Activated gamma-delta T cell treated with Interleukin-2 at 50 U/mL for 16 hours (primary cell): ENCODE results near the gene DIS3L2.
"Not testable (repeated sequence)": the region's sequence is repeated elsewhere in the genome, so short reads cannot be mapped to it uniquely, and the experiment has no call there.

Experiments used
- DNase-seq: peaks from one replicate; pipeline ENCODE4 v3.0.0-alpha.2; 2020

Gene DIS3L2

DNA sequence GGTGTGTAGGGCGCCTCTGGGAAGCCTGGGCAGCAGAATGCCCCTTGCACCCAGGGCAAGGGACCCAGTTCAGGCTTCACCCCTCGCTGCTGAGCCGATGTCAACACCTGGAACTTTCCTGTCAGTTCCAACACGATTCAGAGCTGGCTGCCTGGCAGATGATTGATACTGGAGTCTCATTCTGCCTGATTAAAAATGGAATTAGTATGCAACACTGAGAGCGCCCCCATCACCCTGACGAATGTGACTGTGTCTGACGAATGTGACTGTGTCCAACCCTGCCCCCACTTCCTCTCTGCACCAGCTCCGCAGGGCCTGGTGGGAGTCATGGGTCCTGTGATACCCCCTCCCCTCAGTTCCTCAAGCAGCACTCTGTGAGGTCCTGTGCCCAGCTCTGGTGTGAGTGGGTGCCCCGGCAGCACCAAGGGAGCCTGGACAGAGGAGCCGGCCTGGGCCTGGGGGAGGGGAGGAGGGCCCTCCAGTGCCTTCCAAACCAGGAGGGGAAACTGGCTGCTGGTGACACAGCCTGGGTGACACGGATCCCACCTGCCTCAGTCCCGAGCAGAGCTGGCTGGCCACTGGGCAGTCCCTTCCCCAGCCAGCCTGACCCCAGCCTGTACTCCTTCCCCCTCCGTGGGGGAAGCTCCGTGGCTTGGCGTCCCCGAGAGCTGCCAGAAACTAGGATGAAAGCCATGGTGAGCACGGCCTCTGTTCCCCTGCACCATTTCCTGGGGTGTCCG, 375.6 kb downstream of the DIS3L2 start:
- DNase-seq: peak; percentile 2

DNA sequence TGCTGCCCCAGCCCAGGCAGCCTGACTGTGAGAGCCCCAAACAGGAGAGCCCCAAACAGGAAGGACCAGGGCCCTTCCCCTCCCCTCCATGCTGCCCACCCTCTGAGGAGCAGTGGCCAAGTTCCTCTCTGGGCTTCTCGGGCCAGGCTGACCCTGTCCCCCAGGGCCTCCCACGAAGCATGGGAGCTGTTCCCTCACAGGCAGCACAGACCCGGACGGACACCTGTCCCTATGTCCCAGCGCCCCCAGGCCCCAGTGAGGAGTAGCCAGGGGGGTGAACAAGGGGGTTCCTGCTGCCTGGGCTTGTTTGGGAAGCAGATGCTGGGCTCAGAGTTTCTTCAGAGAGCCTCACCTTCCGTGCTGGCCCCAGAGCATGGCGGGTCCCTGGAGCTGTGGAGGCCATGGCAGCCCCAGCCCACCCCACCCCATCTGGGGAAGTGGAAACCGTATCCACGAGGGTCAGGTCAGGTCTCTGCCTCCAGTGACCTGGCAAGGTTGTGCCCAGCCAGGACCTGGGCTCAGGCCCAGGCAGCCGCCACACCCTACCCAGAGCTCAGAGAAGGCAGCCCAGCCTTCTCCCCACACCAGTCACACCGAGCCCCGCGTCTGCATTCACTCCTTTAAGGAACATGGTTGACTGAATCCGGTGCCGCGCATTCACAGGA, 376.7 kb downstream of the DIS3L2 start:
- not testable (repeated sequence) for DNase-seq

DNA sequence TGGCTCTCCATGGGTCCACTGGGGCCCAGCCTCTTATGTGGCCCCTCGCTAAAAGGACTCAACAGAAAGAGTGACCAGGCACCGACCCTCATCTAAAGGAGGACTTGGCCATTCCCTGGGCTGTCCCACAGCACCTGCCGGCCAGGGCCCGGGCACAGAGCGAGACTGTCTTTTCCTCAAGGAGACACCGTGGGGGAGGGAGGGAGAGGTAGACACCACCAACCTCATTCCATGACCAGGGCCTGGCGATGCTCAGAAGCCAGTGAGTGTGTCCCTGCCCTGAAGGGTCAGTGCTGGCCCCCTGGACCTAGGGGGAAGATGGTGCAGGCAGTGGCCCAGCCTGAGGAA, 377.2 kb downstream of the DIS3L2 start:
- DNase-seq: no peak

DNA sequence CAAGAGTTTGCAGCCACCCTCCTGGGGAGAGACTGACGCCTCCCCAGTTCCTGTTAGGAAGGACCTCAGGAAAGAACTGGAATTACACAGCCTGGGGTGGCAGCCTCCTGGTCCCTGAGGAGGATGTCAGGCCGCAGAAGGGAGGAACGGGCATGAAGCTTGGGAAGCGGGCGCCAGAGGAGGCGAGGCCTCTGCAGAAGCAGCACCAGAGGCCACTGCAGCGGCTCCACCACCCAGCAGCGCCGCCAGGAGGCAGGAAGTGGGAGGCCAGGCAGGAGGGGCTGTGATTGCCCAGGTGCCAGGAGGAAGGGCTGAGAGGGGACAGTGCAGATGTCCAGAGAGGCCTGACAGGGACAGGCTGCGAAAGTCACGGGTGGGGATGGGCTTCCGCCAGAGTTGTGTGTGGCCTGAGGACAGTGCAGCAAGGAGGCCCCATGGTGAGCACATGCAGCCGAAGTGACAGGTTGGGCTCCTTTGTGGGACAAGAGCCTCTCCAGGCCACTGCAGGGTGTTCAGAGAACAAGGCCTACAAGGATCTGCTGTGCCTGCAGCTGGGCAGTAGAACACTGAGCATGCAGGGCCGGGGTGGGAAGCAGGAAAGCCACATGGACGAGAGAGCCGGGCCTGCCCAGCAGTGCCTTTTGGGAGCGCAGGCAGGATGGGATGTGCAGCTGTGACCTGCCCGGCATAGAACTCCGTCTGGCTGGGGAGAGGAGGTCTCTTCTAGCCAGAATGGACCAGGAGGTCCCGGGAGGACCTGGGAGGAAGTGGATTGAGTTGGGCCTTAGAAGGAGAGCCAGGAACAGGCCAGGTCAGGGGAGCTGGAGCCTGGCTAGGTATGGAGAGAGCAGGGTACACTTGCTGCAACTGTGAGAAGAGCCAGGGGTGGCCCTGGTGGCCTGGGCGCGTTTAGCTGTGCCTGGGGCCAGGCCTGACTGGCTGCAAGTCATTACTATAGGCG, 377.9 kb downstream of the DIS3L2 start:
- no peak for DNase-seq

DNA sequence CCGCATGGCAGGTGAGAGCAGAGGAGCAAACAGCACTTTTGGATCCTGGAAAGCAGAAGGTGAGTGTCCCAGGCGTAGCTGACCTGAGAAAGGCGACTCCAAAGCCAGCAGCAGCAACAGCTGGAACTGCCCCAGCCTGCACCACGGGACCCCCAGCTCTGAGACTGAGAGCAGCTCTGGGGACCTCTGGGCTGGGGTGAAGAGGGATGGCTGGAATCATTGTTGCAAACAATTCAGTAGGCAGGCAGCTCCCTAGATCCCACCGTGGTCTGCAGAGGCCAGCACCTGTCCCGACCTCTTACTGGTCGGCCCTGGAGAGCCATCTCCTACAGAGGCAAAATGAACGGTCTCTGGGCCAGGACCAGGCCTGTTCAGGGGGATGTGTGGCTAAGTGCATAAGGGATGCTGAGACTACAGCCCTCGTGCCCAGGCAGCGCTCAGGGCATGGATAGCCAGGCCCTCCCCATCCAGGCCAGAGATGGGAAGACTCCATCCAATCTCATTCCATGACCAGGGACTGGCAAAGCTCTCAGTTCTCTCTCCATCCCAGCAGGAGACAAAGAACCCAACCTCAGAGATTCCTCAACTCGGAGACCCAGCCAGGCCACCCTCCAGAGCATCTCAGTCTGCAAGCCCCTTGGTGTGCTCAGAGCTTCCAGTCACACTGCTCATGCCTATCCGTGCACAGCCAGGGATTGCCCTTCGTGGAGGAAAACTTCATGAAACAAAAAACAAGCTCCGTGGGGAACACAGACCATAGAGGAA, 378.8 kb downstream of the DIS3L2 start:
- DNase-seq: no peak

DNA sequence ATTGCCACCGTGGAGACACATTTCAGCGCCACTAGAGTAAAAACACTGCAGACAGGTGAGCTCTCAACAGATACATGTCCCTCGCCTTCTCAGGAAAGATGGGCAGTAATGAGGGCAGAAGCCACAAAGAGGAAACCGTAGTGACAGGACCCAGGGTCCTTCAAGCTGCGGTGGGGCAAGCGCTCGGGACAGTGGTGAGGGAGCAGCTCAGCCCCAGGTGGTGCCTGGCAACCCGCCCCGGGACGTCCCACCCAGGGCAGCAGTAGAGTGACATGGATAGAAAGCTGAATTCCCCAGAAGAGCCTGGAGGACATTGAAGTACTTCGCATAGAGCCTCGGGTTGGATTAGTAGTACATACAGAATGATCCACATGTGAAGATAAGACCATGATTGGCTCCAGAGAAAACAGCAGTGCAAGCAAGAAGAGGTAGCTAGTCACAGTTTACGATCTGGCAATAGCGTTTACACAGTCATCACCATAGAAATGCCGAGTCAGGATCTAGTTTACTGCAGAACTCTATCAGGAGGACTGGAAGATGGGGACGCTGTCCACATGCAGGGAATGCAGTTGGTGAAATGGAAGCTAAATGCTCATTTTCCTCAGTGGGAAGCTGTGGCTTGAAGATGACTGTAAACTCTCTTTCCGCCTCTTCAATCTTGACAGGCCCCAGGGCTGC, 379.7 kb downstream of the DIS3L2 start:
- no peak for DNase-seq

DNA sequence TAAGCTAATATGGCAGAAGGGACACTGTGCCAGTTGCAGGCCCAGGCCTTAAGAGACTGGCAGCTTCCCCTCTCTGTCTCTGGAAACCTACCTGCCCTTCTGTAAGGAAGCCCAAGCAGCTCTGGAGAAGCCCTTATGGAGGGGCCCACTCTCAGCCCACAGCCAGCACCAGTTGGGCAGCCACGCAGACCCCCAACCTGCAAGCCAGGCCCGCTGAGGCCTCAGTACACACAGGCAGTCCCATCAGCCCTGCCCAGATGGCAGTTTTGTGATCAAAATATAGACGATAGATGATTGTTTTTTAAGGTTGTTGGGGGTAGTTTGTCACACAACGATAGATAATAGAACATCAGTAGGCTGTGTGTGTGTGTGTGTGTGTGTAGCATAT, 380.2 kb downstream of the DIS3L2 start:
- no peak for DNase-seq

DNA sequence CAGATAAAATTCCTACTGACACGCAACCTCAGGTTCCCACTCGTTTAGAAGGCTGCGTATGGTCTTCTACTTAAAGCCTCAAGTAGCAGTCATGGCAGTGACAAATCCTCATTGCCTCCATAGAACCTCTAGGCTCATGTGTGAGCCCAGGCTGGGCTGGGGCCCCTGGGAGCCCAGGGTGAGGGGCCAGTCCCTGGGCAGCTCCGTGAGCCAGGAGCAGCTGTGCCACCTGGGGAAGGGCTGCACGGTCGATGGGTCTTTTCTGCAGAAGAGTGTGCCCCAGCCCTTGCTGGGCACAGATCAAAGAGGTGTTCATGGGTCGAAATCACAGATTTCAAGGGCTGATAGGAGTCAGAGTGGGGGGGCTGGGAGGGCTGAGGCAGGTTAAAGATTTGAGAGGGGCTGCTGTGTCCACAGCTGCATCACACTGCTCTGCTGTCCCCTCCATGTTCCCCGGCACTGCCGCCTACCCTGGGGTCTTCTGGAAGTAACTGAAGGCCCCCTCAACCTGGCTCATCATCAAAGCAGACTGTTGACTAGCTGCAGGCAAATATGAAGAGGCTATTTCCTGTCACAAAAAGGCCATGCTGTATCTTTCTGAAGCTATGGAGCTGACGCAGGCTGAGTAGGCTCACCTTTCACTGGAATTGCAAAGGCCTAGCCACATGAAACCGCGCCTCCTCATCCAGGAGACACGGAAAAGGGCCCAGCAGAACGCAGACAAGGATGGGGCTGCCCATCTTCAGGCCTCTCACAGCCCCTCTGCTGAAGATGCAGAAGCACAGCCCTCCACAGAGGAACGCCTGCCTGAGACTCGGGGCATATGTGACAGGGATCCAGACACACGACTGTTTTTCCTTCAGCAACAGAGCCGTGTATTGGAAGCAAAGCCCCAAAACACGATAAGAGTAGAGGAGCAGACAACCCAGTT, 381.4 kb downstream of the DIS3L2 start:
- no peak for DNase-seq

DNA sequence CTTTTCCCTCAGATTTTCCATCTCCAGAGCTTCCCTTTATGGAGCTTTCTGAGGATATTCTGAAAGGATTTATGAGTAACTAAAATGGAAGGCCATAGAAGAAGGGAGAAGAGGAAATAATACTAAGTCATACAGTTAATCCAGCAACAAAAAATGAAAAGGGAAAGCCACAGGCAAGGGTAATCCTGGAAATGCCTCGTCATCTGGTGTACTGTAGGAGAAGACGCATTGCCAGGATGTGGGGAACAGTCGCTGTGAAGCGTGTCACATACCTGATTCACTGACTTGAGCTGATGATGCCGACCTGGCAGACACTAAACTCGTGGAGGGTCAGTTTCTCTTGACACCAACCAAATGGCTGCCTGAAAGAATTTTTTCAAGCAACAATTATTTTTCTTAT, 382.3 kb downstream of the DIS3L2 start:
- DNase-seq: no peak

DNA sequence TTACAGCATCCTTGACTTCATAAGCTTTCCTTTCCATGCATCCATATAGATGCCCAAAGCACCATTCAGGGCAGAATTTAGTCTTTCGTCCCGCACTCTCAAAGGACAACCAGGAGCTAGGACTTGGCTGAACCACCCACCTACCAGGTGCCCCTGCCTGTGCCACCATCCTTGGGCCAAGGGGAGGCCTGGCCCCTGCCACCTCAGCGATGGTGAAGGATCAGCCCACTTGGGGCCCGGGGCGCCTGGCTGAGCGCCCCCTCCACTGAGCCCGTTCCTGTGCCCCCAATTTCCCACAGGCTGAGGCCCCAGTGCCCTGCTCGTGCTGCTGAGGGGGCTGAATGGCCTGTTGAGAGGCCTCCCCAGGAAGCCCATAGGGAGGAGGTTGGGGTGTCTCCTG, 383.7 kb downstream of the DIS3L2 start:
- DNase-seq: no peak

DNA sequence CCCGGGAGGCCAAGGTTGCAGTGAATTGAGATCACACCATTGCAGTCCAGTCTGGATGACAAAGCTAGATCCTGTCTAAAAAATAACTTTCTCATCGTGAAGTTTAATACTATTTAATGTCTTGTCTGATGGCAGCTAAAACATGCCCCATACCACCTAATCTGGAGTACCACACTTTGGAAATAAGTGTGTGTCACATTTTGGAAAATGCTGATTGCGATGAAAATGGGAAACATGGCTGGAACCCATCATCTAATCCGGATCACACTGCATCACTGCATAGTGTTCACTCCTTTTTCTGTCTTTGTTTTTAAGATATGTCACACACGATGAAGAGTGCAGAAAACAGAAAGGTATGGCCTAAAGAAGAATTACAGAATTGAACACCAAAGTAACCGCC, 385.9 kb downstream of the DIS3L2 start:
- no peak for DNase-seq

DNA sequence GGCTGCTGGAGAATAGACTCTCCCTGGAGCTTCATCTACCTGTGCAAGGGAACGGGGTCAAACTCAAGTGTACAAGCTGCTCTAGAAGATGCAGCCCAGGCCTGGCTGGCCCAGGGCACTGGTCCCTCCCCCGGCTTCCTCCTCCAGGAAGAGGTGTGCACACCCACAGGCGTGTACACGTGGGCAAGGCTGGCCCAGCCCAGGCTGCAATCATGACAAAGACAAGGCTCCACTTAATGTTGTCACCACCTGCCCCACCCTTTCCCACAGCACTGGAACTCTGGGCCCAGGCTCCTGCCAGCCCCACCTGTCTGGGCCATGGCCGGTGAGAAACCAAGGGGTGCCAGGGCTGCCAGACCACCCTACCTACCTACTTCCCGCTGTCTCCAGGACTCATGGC, 387.4 kb downstream of the DIS3L2 start:
- DNase-seq: no peak

DNA sequence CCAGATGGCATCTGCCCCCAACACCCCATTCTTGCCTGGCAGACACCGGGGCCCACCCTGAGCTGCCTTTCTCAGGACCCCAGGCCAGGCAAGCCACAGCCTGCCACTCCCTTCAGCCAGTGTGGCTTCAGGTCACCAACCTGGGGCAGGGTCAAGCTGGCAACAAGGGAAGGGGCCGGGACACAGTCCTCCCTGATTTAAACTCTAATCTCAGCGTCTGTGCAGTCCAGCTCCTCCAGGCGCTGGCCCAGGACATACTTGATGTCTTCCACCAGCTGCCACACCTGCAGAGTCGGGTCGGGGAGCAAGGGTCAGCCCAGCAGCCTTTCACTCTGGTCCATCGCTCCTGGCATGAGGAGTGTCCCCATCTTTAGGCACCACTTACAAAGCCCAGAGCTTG, 388.0 kb downstream of the DIS3L2 start:
- DNase-seq: no peak

DNA sequence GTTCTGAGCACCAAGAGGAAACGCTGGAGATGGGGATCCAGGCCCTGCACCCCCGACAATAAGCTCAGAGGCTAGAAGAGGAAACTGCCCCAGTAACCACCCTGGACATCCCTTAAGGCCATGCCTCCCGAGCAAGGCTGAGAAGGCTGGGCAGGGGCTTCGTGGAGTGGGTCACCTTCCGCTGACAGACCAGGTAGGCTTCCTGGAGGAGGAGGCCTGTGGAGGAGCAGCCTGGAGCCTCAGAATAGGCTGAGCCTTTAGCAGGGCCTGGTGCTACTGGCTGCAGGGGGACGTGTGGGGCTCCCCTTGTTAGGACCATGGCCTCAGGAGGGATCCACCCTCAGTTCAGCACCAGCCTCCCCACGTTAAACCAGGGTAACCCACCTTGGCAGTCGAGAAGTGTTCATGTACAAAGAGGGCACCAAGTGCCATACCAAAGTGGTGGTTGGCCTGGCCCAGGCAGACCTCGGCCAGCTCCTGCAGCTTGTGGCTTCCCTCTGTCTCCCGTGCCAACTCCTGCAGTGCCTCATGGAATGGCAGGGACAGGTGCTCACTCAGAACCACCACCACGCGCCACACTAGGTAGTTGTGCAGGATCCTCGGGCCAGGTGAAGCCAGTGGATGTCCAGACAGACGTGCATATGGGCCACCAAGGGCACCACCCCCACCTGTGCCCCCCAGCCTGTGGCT, 388.6 kb downstream of the DIS3L2 start:
- no peak for DNase-seq

DNA sequence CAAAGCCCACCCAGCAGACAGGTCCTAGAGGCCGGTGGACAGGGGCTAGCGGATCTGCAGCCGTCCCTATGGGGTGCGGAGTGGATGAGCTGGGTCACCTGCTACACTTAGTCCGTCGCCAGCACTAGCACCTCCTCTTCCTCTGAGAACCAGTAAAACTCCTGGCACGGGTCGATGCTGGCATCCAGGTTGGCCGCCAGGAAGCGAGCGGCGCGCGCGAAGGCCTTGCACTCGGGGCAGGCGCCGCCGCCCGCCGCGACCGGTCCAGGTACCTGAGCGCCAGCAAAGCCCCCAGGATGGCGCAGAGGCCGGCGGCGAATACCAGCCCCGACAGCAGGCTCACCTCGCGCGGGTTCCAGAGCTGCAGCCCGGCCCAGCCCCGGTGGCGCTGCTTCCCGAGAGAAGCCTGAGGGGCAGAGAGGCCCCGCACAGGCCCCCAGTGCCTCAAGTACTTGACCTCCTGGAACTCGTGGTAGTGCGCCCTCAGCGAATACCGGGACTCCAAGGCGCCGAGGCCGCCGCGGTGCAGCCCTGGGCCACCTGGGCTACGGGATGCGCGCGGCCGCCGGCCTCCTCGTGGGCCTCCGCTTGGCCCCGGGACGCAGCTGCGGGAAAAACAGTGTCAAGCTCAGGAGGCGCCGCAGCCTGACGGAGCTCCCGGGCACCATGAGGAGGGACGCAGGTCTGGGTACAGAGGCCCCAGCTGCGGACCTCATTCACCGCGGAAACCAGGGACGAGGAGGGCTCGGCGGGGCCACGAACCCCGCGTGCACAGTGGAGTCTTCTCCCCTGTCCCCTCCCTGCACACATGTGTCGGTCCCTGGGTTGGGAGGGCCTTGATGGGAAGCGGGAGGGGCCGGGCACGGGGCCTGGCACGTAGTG, 389.5 kb downstream of the DIS3L2 start:
- no peak for DNase-seq

DNA sequence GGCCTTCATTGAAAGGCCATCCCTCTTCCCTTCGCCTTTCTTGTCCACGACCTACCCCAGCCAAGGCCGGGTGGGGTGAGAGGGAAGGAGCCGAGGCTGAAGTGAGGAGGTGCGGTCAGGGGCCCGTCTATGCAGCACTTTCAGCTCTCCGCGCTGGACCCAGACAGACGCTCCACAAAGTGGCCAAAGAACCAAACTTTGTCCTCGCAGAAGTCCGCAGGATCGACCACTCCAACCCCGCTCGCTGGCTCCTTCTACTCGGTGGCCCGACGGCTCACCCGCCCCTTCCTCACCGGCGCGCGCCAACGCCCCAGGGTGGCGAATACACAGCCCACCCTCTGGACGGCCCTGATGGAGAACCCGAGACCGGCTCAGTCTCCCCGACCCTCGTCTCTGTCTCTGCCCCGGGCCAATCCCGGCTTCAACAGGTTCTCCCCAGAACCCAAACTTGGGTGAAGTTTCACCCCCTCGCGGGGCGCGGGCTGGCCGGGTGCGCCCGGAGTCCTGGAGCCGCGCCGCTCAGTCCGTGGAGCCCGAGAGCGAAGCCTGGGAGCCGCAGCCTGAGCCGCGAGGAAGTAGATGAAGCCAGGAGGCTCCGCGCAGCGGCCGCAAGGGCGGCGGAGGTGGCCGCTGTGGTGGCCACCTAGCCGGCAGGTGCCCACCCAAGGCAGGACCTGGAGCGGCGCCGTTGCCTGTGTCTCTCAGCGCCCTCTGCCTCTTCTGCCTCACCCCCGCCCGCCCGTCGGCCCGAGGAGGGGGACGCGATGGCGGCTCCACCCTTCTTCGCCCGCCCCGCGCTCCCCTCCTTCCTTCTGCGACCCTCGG, 390.4 kb downstream of the DIS3L2 start:
- DNase-seq: no peak

DNA sequence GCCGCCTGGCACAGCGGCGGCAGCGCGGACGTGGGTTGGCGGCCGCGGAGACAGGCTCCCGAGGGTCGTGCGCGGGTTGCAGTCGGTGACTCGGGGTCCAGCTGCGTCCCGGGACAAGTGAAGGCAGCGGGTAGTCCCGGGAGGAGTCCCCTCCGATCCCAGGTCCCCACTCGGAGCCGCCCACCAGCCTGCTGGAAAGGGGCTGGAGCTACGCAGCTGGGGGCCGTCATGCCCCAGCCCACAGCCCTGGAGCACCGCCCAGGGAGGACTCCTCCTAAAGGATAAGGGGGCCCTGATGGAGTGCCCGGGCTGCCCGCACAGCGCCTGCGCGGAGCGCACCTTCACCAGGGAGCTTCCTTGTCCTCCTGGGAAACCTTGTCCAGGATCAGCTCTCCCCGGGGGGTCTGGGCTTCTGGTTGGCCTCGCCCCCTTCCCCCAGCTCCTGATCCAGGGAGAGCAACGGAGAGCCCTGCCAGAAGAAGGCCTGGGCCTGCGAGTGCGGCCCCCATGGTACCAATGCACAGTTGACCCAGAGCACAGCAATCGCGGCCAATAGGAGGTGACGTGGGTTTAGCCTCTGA, 391.1 kb downstream of the DIS3L2 start:
- no peak for DNase-seq

DNA sequence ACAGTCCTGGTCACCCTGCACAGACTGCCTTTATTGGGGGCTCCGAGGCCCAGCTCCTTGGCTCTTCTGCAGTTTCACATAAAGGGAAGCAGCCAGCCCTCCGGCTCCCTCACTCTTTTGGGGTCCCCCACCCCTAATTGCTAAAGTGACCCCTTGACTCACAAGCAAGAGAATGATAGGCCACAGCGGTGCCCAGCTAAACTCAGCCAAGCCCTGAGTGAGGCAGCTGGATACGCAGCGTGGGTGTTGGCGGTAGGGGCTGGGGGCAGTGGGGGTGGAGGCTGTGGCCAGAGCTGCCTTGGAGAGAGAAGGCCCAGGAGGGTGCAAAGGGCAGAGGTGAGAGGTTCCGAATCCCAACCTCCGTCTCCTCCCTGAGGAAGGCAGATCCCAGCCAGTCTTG, 391.6 kb downstream of the DIS3L2 start:
- DNase-seq: no peak
